Skin epidermis (tissue), 12 donors: ENCODE measurements around the gene NADK2.

Source experiments
- H3K27ac ChIP-seq, 21 experiments: fragments of 200-600 bp; sonication (generic) in 11 of 21; one replicate each; pipeline ENCODE4 v1.5.0; 2020; ENCODE audit warnings: mild to moderate bottlenecking in 3 of 21, inconsistent platforms in 2 of 21, moderate library complexity in 2 of 21
- H3K4me3 ChIP-seq, 7 experiments: fragments of 200-600 bp; sonication (generic) in 2 of 7; one replicate each; pipeline ENCODE4 v1.5.0; 2020; ENCODE audit warnings: inconsistent platforms in 2 of 7, mild to moderate bottlenecking in 2 of 7, moderate library complexity in 1 of 7

Gene NADK2

DNA sequence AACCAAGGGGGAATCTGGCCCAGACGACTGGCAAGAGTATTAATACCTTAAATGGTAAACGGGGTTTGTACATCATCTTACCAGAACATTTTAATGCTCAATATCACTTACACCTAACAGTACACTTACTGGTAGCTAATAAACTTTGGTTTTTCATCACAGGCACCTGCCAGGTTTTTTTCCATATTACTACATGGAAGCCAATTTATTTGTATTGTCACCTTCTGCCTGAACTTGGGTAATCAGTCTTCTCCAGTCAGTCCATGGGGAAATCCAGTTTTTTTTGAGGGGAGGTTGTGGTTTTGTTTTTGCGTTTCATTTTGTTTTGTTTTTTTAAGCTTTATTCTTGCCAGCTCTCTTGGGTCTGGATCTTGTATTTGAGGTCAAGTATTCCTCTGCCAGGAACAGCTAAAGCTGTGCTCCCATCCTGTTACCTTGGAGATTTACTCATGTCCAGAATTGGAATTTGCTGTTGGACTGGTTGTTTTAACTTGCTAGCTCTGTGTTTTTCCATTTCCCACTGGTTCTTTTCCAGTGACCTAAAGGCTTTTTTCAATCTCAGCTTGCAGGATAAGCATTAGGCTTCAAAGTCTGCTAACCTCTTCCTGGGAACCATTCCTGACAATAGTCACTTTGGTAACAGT lies 11.1 kb upstream of the NADK2 start:
- Histone ChIP-seq H3K4me3 (no peak overlapping the region), H3K27ac (no peak overlapping the region)

DNA sequence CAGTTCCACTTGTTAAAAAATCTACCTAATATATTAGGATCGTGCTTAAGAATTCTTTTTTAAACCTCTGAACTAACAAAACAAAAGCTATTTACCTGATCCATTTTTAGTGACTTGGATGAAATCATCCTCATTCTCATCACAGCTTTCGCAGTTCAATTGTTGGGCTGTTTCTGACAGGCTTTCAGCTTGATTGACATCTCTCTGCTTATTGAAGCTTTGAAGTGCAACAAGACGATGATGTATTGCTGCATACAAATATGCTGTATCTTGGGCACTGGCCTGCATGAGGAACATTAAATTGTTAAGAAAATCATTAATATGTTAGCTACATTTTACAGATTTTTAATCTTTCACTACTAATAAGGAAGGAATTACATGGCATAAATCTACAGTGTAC lies 9.5 kb upstream of the NADK2 start:
- no peak overlapping the region for H3K4me3 ChIP-seq
- H3K27ac ChIP-seq, result no peak overlapping the region

DNA sequence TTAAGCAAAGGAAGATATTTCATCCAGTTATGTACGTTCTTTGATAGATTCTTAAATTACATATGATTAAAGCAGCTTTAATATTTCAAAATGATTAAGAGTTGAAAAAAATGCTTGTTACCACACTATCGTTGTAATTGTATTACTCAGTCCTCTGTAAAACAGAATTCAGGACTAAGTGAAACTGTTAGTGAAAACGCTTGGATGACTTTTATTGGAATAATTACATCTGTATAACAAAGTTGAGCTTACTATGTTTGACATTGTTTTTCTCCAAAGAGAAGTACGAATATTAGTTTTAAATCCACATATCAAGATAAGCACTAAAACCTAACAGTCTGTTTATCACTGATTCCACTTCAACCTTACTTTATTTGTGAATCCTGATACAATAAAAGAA lies 8.7 kb upstream of the NADK2 start:
- Histone ChIP-seq H3K4me3 (no peak overlapping the region), H3K27ac (no peak overlapping the region)

DNA sequence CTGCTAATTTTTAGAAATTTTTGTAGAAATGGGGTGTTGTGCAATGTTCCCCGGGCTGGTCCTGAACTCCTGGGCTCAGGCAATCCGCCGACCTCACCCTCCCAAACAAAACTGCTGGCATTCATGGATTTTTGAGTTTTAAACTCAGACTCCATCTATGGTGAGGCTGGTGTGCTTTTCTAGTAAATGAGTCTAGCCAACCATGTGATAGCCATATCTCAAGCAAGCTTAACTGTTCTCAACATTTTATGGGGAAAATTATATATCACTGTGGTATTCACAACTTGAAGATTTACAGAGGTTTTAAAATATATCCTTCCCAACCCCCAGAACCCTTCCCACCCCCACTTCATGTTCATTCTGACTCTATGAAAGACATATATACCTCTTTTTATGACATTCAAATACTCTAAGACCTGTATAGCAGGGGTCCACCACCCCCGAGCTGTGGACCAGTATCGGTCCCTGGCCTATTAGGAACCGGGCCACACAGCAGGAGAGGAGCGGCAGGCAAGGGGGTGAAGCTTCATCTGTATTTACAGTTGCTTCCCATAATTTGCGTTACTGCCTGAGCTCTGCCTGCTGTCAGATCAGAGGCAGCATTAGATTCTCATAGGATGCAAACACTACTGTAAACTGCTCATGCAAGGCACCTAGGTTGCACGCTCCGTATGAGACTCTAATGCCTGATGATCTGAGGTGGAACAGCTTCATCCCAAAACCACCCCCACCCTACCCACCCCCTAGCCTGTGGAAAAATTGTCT lies 4.5 kb upstream of the NADK2 start:
- H3K27ac ChIP-seq, result no peak overlapping the region

DNA sequence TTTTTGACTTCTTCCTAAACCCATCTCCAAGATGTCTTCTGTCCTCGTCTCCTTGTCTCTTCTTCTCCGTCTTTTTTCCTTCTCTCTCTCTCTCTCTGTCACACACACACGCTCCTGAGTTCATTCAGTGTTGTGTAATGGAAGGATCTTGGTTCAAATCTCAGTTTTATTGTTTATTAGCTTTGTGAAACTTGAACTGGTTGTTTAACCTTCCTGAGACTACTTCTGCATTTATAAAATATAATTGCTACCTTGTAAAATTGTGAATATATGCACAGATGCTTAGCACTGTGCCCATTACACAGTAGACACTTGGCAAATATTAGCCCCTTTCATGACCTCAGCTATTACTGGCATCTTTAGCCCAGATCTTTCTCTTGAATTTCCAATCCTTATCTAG lies 2.4 kb upstream of the NADK2 start:
- no peak overlapping the region for H3K27ac ChIP-seq

More for the DNA sequence above, 4.5 kb upstream of the NADK2 start:
- no peak overlapping the region for H3K4me3 ChIP-seq

DNA sequence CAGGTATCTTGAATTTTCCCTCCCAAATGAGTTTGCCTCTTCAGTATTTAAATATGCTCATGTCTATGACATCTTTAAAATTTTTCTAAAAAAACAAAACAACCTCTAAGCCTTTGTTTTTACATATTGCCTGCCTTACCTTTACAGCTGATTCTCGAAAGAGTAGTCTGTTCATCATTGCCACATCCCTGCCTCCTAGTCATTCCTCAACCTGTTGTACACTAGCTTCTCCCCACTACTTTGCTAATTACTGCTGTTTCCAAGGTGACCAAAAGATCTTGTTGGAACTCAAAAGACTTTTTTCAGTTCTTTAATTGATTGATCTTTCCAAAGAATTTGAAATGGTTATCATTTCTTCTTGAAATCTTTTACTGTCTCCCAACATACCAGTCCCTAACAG lies 1.9 kb upstream of the NADK2 start:
- peak overlapping the region in 1 of 21 experiments; percentile 9 for H3K27ac ChIP-seq
- no peak overlapping the region for H3K4me3 ChIP-seq

More for the DNA sequence above, 2.4 kb upstream of the NADK2 start:
- no peak overlapping the region for H3K4me3 ChIP-seq

DNA sequence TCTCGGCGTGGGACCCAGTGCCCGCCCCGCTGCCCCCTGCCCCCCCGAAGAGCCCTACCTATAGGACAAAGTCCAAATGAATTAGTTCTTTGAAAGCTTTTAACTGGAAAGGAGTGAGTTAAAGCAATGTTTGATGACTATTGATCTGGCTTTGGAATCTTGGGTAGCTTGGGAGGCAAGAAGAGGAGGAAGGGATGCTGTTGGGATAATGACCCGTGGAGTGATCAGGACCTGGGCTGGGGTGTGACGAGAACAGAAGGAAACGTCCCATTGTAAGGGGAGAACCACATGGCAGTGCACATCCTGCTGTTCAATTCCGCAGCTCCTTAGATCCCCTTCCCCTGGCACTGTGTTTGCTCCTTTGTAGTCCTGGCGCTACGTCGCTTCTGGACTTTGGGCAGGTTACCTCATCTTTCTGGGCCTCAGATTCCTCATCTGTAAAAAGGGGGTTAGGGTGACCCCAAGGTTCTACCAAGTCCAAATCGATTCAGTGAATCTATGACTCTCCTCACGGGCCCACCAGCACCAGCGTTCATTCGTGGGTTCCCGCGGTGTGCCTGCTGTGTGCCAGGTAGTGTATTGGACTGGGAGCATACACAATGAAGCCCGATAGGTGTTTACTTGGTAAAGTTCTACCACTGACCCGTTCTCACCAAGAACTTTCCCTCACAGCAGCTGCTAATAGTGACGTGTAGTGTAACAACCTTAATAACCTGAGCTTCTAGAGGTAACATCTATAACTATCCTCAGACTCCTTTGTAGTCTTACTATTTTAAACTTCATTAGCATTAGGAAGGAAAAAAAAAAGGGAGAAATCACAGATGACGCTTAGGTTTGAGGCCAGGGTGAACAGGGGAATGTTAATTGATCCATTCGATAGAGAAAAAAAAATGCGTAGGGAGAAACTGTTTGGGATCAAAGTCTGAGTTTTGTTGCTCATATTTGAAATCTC lies 1.1 kb upstream of the NADK2 start:
- H3K4me3 ChIP-seq, result peak overlapping the region; percentile 73 to 89 (median 84)
- peak overlapping the region; percentile 32 to 98 (median 90) for H3K27ac ChIP-seq

DNA sequence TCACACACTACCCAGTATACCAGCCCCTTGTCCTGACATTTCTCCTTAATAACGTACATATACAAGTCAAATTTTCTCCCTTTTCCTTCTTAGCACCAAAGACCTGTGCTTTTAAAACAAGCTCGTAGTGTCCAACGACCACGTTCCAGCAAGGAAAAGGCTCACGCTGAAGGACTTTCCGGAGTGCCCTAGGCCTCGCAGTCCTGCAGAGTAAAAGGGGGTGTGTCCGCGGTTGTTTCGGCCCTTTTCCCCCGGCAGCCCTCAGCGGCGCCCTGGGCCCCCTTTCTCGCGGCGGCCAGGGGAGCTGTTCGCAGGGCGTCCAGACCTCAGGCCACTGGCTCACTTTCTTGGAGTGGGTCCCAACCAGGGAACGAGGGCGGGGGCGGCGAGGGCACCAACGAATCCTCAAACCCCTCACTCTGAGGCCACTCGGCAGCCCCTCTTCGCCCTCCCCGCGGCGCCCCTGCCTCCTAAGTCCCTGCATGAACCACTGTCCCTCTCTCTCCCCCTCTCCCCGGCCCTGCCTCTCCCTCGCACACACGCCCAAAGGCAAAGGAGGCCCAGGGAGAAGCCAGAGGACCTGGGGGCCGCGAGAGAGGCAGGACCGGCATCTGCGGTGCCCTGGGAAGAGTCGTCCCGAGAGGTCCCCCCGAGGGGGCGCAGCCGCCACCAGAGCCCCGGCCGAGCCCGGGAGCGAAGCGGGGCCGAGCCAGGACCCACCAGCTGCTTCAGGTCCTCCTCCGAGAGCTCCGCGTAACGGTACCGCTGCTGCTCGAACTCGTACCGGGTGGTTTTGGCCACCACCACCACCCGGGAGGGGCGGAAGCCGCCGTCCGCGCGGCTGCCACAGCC lies 720 bp downstream of the NADK2 start:
- Histone ChIP-seq H3K4me3 (peak overlapping the region; percentile 73 to 89 (median 84)), H3K27ac (peak overlapping the region; percentile 65 to 98 (median 90))

DNA sequence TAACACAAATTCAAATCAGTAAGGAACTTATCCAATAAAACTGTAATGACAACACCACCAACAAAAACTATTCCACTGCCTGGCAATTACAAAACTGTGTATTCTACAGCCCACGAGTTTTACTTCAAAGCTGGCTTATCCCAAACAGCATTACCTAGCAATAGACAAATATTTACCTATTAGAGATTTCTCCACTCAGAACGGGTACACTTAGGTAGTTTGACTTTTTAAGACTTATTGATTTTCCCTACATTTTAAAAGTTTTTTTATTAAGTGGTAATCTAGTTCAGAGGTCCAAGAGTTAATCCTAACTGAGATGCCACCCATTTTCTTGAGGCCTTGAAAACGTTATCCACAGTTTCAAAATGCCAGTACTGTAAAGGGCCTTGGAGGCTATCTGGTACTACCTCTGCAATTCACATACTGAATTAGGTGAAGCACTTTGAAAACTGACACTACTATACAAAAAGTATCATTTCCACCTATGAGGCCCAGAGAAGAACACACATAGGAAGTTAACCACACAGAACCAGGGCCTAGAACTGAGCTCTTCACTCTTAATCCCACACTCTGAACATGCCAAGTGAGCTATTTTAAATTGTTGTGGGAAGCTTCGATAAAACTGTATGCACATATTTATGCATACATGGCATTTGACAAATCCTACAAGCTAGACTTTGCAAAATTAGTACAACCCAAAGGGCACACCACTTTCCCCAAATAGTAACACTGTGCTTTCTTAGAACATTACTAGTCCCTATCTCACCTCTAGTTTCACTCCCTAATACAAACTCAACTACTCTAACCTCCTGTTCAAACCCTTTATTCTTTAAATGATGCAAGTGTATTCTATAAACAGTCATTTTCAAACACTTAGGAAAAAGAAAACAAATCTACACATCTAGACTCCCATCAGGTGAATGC lies 2.1 kb downstream of the NADK2 start:
- H3K27ac ChIP-seq, result peak overlapping the region in 6 of 21 experiments; percentile 11 to 96 (median 70)
- H3K4me3 ChIP-seq, result peak overlapping the region in 1 of 7 experiments; percentile 88

DNA sequence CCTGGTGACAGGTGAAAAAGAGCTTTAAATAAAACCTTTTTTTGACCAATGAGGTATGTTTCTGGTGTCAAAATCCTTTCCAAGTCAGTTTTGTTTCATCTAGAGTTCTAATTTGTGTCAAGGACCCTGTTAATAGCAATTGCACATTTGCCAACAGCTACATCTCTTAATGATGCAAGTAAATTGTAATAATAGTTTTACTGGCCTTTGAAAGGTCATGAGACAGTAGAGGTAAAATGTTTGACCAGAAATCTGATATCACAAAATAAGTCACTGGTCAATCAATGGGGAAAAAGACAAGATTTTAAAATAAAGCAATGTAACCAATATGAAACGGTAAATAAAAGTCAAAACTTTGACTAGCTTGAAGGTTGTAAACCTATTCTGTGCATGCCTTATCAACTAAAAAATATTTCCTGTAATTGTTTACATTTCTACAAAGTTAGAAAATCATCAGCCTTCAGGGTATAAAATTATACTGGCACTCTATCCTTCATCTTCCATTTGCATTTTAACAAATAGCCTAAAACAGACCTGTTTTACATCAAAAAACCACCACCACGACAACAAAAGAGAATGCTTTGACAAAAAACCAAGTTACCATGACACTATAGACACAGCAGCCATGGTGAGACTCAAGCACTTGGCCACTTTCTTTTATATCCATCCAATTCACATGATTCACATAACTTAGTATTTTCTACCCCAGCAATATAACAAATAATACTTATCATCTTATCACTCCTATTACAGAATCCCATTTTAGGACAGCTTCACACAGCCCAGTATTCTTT lies 3.0 kb downstream of the NADK2 start:
- Histone ChIP-seq H3K27ac (peak overlapping the region in 1 of 21 experiments; percentile 35), H3K4me3 (no peak overlapping the region)

DNA sequence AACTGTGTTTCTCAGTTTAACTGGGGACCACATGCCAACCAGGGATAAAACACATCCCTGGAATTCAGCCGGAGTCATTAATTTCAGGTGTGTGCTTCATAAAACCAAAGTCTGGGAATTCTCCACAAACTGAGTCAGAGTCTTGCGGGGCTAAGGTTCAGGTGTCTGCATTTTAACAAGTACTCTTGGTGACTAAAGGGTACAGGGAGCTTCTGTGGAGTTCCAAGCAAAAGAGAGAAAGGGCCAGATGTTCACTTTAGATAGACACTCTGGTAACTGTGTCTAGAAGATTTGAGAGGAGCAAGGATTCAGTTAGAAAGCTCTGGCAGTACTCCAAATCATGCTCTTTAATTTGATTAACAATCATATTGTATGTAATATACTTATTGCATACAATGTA lies 4.0 kb downstream of the NADK2 start:
- no peak overlapping the region for H3K27ac ChIP-seq
- no peak overlapping the region for H3K4me3 ChIP-seq

DNA sequence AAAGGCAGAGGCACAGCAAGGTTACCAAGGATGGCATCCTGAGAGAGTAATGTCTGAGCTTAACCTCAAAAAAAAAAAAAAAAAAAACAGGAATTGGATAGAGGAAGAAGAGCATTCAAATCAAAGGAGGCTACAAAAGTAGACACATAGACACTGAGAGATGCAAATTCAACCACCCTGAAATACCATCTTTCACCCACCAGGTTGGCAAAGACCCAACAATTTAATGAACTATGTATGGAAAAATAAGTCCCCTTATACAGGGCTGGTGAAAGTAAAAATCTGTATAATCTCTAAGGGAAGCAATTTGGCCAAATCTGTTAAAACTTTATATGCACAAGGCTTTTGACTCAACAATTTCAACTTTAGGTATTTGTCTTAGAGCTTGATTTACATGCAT lies 4.9 kb downstream of the NADK2 start:
- no peak overlapping the region for H3K27ac ChIP-seq
- no peak overlapping the region for H3K4me3 ChIP-seq

DNA sequence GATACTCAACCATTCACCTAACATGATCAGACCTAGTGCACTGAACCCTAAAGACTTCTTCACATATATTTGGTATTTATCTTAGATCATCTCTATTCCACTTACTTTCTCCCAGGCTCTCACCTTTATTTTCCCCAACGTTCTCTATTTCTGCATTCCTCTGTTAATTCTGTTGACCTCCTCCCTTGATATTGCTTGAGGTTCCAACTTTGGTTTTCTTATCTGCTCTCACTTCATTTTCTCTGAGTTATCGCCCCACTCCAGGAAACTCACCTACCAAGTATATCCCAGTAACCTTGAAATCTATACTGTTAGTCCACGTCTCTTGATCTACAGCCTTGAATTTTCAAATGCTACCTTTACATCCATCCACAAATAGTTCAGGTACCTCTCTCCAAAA lies 9.2 kb downstream of the NADK2 start:
- Histone ChIP-seq H3K4me3 (no peak overlapping the region), H3K27ac (no peak overlapping the region)

DNA sequence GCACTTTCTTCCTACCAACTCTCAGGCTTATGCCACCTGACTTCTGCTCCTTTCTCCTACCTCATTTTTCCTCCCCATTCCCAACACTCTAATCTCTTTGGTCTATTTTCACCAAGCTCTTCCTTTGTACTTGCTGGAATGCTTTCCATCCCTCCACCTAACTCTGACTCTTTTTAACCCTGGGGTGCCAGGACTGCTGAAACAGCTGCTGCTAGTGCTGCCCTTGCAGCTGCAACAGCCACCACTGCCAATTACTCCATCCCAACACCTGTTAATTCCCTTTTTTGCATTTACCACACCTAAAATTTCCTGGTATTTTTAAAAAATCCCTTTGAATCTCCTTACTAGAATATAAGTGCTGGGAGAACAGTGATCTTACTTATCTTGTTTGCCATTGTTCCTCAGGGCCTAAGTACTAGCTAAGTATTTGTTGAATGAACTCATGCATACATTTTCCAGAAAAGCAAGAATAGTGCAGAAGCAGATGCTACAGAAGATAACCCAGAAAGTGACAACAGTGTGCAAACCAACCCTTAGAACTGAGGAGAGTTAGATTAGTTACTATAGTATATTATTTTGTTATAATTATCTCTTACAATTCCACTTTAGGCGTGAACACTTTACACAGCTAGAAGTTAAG lies 11.5 kb downstream of the NADK2 start:
- no peak overlapping the region for H3K27ac ChIP-seq
- H3K4me3 ChIP-seq, result no peak overlapping the region

DNA sequence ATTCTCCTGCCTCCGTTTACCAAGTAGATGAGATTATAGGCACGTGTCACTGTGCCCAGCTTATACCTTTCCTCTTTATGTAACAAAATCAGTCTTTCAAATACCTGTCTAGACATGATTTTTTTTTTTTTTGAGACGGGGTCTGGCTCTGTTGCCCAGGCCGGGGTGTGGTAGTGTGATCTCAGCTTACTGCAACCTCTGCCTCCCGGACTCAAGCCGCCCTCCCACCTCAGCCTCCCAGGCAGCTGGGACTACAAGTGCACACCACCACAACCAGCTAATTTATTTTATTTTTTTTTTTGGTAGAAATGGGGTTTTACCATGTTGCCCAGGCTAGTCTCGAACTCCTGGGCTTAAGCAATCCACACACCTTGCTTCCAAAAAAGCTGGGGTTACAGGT lies 13.2 kb downstream of the NADK2 start:
- no peak overlapping the region for H3K4me3 ChIP-seq

DNA sequence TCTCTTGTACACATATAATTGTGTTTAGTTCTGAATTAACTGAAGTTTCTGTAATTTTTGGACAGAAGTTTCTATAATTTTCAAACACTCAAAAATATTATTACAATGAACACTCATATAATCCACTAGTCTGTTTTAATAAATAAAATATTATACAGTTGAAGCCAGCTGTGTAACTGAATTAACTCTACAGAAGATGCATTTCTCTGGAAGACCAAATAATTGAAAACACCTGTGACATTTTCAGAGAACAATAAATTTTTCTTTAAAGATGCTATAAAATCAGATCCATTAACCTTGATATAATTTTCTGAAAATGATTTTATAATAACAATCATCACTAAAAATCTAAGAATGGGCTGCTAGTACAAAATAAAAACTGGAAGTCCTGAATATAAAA lies 14.7 kb downstream of the NADK2 start:
- Histone ChIP-seq H3K4me3 (no peak overlapping the region), H3K27ac (no peak overlapping the region)

More for the DNA sequence above, 13.2 kb downstream of the NADK2 start:
- no peak overlapping the region for H3K27ac ChIP-seq

DNA sequence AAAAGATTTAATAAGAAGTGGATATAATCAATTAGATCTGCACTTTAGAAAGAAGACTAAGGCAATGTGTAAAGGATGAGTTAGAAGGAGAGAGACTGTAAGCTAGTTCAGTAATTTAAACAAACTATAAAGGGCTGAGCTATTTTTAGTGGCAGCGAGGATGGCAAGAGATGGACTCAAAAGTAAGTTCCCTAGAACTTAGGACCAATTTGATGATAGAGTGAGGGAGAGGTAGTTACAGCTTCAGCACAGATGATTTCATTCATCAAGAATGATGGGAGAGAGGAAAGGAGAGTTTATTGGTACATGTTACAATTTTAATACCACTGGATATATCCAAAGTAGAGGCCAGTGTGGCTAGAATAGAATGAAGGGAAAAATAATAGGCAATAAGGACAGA lies 19.1 kb downstream of the NADK2 start:
- Histone ChIP-seq H3K27ac (no peak overlapping the region), H3K4me3 (no peak overlapping the region)
